Mesangial cell (primary cell): ENCODE results near the gene ZNF845. TPM values are rescaled to one million over a fixed set of nuclear protein-coding genes. Genes with fewer than 3 reads are reported as not detected.

Experiments
- total RNA-seq: library from RNA; depleted of rRNA; stranded (reverse); fragments of >200 nt; gene quantifications from 2 replicates; pipeline ENCODE4 v1.2.3, GENCODE V29; 2015

Gene ZNF845
- 2.4 and 3.3 TPM in 2 replicates for total RNA-seq

GRCh38 chr19:53333463-53334449 is at the start of gene ZNF845:
TSS of gene ZNF845 (plus strand) at chr19:53333749. CDS start at chr19:53341308, 7,559 bp downstream.

GRCh38 chr19:53365134-53365898 is 31.8 kb downstream of the ZNF845 start, which contains the start of gene ZNF525:
TSS of gene ZNF525 (plus strand) at chr19:53365705. CDS start at chr19:53372282, 6,577 bp downstream.

GRCh38 chr19:53394974-53395839 is 61.7 kb downstream of the ZNF845 start, which contains the start of gene ZNF765:
TSS of gene ZNF765 (plus strand) at chr19:53395149. CDS start at chr19:53398016, 2,867 bp downstream.

Other genes starting within 250 kb of the ZNF845 start
- gene ZNF160, start 230.3 kb upstream of the ZNF845 start, total RNA-seq = 8.3 and 17.1 TPM in 2 replicates
- gene ZNF415, start 200.8 kb upstream of the ZNF845 start, total RNA-seq = 0.98 and 2.2 TPM in 2 replicates
- gene ZNF347, start 174.7 kb upstream of the ZNF845 start, total RNA-seq = 3.6 and 5.6 TPM in 2 replicates
- gene ZNF665, start 140.4 kb upstream of the ZNF845 start, total RNA-seq = 0.76 and 1.8 TPM in 2 replicates
- gene ZNF677, start 78.9 kb upstream of the ZNF845 start, total RNA-seq = 4.6 and 9.9 TPM in 2 replicates
- gene VN1R2, start 75.5 kb upstream of the ZNF845 start, total RNA-seq = not detected in 2 replicates
- not detected in 2 replicates for gene VN1R4, start 66.0 kb upstream of the ZNF845 start, total RNA-seq
- gene ZNF525, start 32.0 kb downstream of the ZNF845 start, total RNA-seq = 2.0 and 3.2 TPM in 2 replicates
- 4.1 and 5.9 TPM in 2 replicates for gene ZNF765, start 61.4 kb downstream of the ZNF845 start, total RNA-seq
- gene ZNF761, start 98.2 kb downstream of the ZNF845 start, total RNA-seq = 4.1 and 6.3 TPM in 2 replicates
- gene ZNF813, start 134.0 kb downstream of the ZNF845 start, total RNA-seq = 1.8 and 1.9 TPM in 2 replicates
- gene ZNF331, start 204.4 kb downstream of the ZNF845 start, total RNA-seq = 4.2 TPM in 2 replicates